ENCODE data around the gene C16orf74. TPM values are rescaled to one million over a fixed set of nuclear protein-coding genes. Genes with fewer than 3 reads are reported as not detected.

Gene C16orf74
- total and polyA plus RNA-seq, 12 donors = 0.16 to 3.2 (median 0.46) TPM; not detected in 1

MicroRNA genes within 50 kb of the gene (microRNA counts, 767-probe panel; counts per million panel counts)
- microRNA hsa-miR-1910 = 0 counts per million in 2 donors

Small RNAs within 50 kb of the gene (microRNA-seq; reads per million reads assigned to microRNA genes)
- 0 reads per million in 3 donors for gene MIR1910

Small RNAs within 50 kb of the gene (small RNA-seq; reads per million reads assigned to genes)
- gene RN7SL381P = 0 reads per million in 2 donors
- 0 reads per million in 2 donors for gene RNU1-103P

Other genes starting within 250 kb of the C16orf74 start
- gene GSE1, start 137.8 kb downstream of the C16orf74 start, total RNA-seq = 10 to 100 TPM in 8 of 9 donors, 1 to 10 TPM in 1; 7.8 to 99.9 (median 66.7) TPM
- gene GSE1, start 137.8 kb downstream of the C16orf74 start, polyA plus RNA-seq = 10 to 100 TPM; 24.4 to 75.9 (median 25.8) TPM
- gene GINS2, start 62.1 kb downstream of the C16orf74 start, total RNA-seq = 1 to 10 TPM in 7 of 9 donors, under 1 TPM in 2; 0.06 to 7.5 (median 1.8) TPM
- gene GINS2, start 62.1 kb downstream of the C16orf74 start, polyA plus RNA-seq = 1 to 10 TPM in 1 of 3 donors, under 1 TPM in 2; 0.72 to 1.2 (median 0.88) TPM
- gene EMC8, start 48.4 kb upstream of the C16orf74 start, total RNA-seq = 10 to 100 TPM; 16.9 to 53.8 (median 26.6) TPM
- gene EMC8, start 48.4 kb upstream of the C16orf74 start, polyA plus RNA-seq = 10 to 100 TPM; 10.7 to 21.7 (median 11.3) TPM
- gene COX4I1, start 48.6 kb upstream of the C16orf74 start, total RNA-seq = 100 to 1,000 TPM; 466 to 710 (median 531) TPM
- 1,000 to 10,000 TPM in 2 of 3 donors, 100 to 1,000 TPM in 1; 506 to 1,628 (median 1,006) TPM for gene COX4I1, start 48.6 kb upstream of the C16orf74 start, polyA plus RNA-seq
- 10 to 100 TPM in 8 of 9 donors, 1 to 10 TPM in 1; 5.0 to 40.1 (median 18.8) TPM for gene IRF8, start 148.1 kb upstream of the C16orf74 start, total RNA-seq
- 1 to 10 TPM; 3.4 to 9.6 (median 8.3) TPM for gene IRF8, start 148.1 kb upstream of the C16orf74 start, polyA plus RNA-seq